Embryonic facial prominence (tissue), 1 donor: ENCODE data around the gene MAPK13.
"Not testable (repeated sequence)": the region's sequence is repeated elsewhere in the genome, so short reads cannot be mapped to it uniquely, and the experiment has no call there.

Source experiments
- DNase-seq: peaks from one replicate; pipeline ENCODE4 v3.0.0-alpha.2; 2016; ENCODE audit errors: extremely low spot score

MAPK13 gene

GRCh38 chr6:36129941-36130666, at the start of gene MAPK13:
TSS of gene MAPK13 (plus strand) at chr6:36130513. CDS start at chr6:36130583, 70 bp downstream.
- DNase-seq: no peak

DNA sequence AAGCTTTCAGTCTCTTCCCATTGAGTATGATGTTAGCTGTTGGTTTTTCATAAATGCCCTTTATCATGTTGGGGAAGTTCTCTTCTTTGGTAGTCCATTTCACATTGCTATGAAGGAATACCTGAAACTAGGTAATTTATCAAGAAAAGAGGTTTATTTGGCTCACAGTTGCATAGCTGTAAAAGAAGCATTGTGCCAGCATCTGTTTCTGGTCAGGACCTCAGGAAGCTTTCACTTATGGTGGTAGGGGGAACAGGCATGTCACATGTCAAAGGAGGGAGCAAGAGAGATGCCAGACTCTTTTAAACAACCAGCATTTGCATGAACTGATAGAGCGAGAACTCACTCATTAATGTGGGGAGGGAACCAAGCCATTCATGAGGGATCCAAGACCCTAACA, 48.0 kb upstream of the MAPK13 start:
- DNase-seq: no peak

GRCh38 chr6:36083446-36083845, 46.9 kb upstream of the MAPK13 start:
- DNase-seq: no peak

DNA sequence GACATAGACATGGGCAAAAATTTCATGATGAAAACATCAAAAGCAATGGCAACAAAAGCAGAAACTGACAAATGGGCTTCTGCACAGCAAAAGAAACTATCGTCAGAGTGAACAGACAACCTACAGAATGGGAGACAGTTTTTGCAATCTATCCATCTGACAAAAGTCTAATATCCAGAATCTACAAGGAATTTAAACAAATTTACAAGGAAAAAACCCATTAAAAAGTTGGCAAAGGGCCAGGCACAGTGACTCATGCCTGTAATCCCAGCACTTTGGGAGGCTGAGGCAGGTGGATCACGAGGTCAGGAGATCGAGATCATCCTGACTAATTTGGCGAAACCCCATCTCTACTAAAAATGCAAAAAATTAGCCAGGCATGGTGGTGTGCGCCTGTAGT, 42.1 kb upstream of the MAPK13 start:
- DNase-seq: not testable (repeated sequence)

- DNase-seq: no peak
Measured at GRCh38 chr6:36089048-36089447, 41.3 kb upstream of the MAPK13 start.

GRCh38 chr6:36094238-36094637, 36.1 kb upstream of the MAPK13 start:
- no peak for DNase-seq

GRCh38 chr6:36094753-36095496, 35.4 kb upstream of the MAPK13 start:
- DNase-seq: peak; percentile 38

DNA sequence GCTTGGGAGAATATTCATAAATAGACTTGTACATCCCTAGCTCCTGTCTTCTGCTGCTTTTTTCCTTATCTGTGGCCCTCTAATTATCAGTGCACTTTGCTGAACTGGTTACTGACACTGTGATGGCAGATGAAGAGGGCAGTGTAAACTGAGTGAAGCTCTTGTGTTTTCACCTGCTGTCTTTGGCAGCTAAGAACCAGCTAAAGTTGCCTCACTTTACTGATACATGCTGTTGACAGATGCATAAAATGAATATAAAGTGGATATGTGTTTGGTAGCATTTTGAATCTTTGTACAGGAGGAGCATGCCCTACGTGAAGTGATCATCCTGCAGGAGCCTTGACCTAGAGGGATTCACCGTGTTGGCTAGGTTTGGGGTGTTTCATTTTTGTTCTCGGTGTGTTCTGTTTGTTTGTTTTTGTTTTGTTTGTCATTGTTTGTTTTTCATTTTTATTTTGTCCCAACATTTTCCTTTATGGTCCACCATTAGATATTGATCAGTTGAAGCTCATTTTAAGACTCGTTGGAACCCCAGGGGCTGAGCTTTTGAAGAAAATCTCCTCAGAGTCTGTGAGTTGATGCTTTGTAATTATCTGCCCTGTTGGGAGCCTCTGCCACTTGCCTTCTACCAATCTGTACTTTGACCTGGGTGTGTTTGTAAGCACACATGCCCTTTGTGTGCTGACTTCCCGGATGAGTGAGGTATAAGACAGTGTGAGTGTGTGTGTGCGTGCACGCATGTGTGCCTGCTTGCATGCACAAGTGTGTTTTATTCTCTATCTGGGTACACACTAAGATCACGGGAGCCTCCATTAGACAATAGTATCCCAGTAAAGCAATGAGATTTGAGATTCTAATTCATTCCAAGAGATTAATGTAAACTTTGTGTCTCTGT, 34.6 kb upstream of the MAPK13 start:
- DNase-seq: no peak

- no peak for DNase-seq
Measured at GRCh38 chr6:36098253-36098919, 31.9 kb upstream of the MAPK13 start.

GRCh38 chr6:36098920-36099647, 31.2 kb upstream of the MAPK13 start:
- no peak for DNase-seq

GRCh38 chr6:36099869-36100483, 30.3 kb upstream of the MAPK13 start:
- DNase-seq: no peak

GRCh38 chr6:36101691-36102090, 28.6 kb upstream of the MAPK13 start:
- no peak for DNase-seq

DNA sequence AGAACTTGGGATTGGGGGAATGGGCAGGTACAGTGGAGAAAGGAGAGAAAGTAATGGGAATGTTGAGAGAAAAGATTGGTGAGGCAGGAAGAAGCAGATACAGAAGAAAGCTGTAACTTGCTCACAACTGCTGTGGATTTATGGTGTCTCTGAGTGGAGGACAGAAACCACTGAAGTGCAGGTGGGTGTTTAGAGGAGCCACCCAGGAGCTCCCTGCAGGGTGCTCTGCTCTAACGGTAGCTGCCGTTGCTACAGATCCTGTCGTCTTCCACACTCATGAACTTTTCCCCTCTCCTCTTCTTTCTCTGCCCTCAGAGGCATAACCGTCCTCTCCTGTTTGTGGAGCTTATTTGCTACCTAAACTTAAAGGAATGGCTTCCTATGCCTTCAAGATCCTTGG, 27.5 kb upstream of the MAPK13 start:
- no peak for DNase-seq

GRCh38 chr6:36104836-36105235, 25.5 kb upstream of the MAPK13 start:
- no peak for DNase-seq

DNA sequence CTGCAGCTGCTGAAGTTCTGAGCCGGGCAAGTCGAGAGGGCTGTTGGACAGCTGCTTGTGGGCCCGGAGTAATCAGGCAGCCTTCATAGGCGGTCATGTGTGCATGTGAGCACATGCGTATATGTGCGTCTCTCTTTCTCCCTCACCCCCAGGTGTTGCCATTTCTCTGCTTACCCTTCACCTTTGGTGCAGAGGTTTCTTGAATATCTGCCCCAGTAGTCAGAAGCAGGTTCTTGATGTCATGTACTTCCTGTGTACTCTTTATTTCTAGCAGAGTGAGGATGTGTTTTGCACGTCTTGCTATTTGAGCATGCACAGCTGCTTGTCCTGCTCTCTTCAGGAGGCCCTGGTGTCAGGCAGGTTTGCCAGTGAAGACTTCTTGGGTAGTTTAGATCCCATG, 21.2 kb upstream of the MAPK13 start:
- no peak for DNase-seq

GRCh38 chr6:36110050-36110449, 20.3 kb upstream of the MAPK13 start:
- no peak for DNase-seq

- no peak for DNase-seq
Measured at GRCh38 chr6:36110863-36111262, 19.4 kb upstream of the MAPK13 start.

GRCh38 chr6:36111526-36111925, 18.8 kb upstream of the MAPK13 start:
- no peak for DNase-seq

- DNase-seq: no peak
Measured at GRCh38 chr6:36113049-36113448, 17.3 kb upstream of the MAPK13 start.

GRCh38 chr6:36113703-36114102, 16.6 kb upstream of the MAPK13 start:
- DNase-seq: no peak
